Astrocyte (in vitro differentiated cells and primary cell): ENCODE data around the gene GAS6. TPM values are rescaled to one million over a fixed set of nuclear protein-coding genes. Genes with fewer than 3 reads are reported as not detected.

Experiments used
- DNase-seq: peaks from one replicate; pipeline ENCODE4 v3.0.0-alpha.2; 2010; ENCODE audit warnings: low read depth
- FAIRE-seq: peaks from 2 replicates; lab custom pipeline; 2011; peaks lifted over from hg19 to GRCh38; lab: Jason Lieb, UNC
- H2AFZ ChIP-seq: 2 replicates; pipeline ENCODE4 v1.6.0; 2012; ENCODE audit warnings: low read depth, low read length, inconsistent platforms
- H3K27ac ChIP-seq: 2 replicates; pipeline ENCODE4 v1.5.1; 2011; ENCODE audit warnings: low read depth, low read length, inconsistent platforms
- H3K27me3 ChIP-seq: 2 replicates; pipeline ENCODE4 v1.6.0; 2011; ENCODE audit warnings: low read length, inconsistent platforms; ENCODE audit not compliant: insufficient read depth
- H3K36me3 ChIP-seq: 2 replicates; pipeline ENCODE4 v1.5.1; 2011; ENCODE audit warnings: low read length, inconsistent platforms; ENCODE audit not compliant: insufficient read depth
- H3K4me1 ChIP-seq: 2 replicates; pipeline ENCODE4 v1.5.1; 2011; ENCODE audit warnings: low read length, inconsistent platforms; ENCODE audit not compliant: insufficient read depth
- H3K4me2 ChIP-seq: 2 replicates; pipeline ENCODE4 v1.6.0; 2012; ENCODE audit warnings: low read length, inconsistent platforms
- H3K4me3 ChIP-seq: 2 replicates; pipeline ENCODE4 v1.5.1; 2011; ENCODE audit warnings: low read depth, mild to moderate bottlenecking, low read length, inconsistent platforms; ENCODE audit not compliant: insufficient read depth
- H3K79me2 ChIP-seq: 2 replicates; pipeline ENCODE4 v1.6.0; 2012; ENCODE audit warnings: mild to moderate bottlenecking, low read length, inconsistent platforms; ENCODE audit not compliant: insufficient read depth
- H3K9ac ChIP-seq: 2 replicates; pipeline ENCODE4 v1.6.0; 2012; ENCODE audit warnings: mild to moderate bottlenecking, low read length, inconsistent platforms
- H3K9me3 ChIP-seq: 2 replicates; pipeline ENCODE4 v1.5.1; 2012; ENCODE audit warnings: low read depth, mild to moderate bottlenecking, low read length, inconsistent platforms; ENCODE audit not compliant: insufficient read depth
- H4K20me1 ChIP-seq: 2 replicates; pipeline ENCODE4 v1.6.0; 2012; ENCODE audit warnings: low read length, inconsistent platforms; ENCODE audit not compliant: insufficient read depth
- H3K27ac Mint-ChIP-seq: one replicate; pipeline ENCODE4 v1.8.0; 2021; ENCODE audit warnings: mild to moderate bottlenecking, mixed read lengths; ENCODE audit not compliant: unreplicated experiment
- H3K27me3 Mint-ChIP-seq: one replicate; pipeline ENCODE4 v1.8.0; 2021; ENCODE audit warnings: low read depth, mixed read lengths; ENCODE audit not compliant: unreplicated experiment
- H3K36me3 Mint-ChIP-seq: one replicate; pipeline ENCODE4 v1.8.0; 2021; ENCODE audit warnings: low read depth, mixed read lengths; ENCODE audit not compliant: unreplicated experiment
- H3K4me1 Mint-ChIP-seq: one replicate; pipeline ENCODE4 v1.8.0; 2021; ENCODE audit warnings: low read depth, mixed read lengths; ENCODE audit not compliant: unreplicated experiment
- H3K4me3 Mint-ChIP-seq: one replicate; pipeline ENCODE4 v1.8.0; 2021; ENCODE audit warnings: mild to moderate bottlenecking, moderate library complexity, mixed read lengths; ENCODE audit not compliant: unreplicated experiment
- H3K9me3 Mint-ChIP-seq: one replicate; pipeline ENCODE4 v1.8.0; 2021; ENCODE audit warnings: mild to moderate bottlenecking, mixed read lengths; ENCODE audit not compliant: unreplicated experiment
- CTCF ChIP-seq: IDR thresholded peaks from 2 replicates; pipeline ENCODE4 v1.5.1; 2011; ENCODE audit warnings: low read depth, mild to moderate bottlenecking, inconsistent platforms, low read length, moderate library complexity; ENCODE audit not compliant: insufficient read depth
- EZH2 ChIP-seq: IDR thresholded peaks from 2 replicates; pipeline ENCODE4 v1.6.1; 2012; ENCODE audit warnings: mild to moderate bottlenecking, low read length, inconsistent platforms; ENCODE audit not compliant: insufficient read depth
- total RNA-seq: library from RNA; stranded (reverse); gene quantifications from 2 replicates; pipeline ENCODE4 v1.2.1, GENCODE V29; 2021

Gene GAS6
- total RNA-seq, 1 donor from 2014 or later = 287 TPM

GRCh38 chr13:113895436-113895835 lies 31.6 kb upstream of the GAS6 start:
- peak overlapping the region; percentile 85 for H3K27ac Mint-ChIP-seq
- no peaks in the 10 kb centered on the region for H3K27me3 Mint-ChIP-seq
- H3K4me1 ChIP-seq = peaks cover 24% of the 10 kb centered on the region

GRCh38 chr13:113890774-113891480 lies 27.1 kb upstream of the GAS6 start:
- Histone ChIP-seq H3K27me3 (no peaks in the 10 kb centered on the region), H3K9me3 (no peaks in the 10 kb centered on the region), H2AFZ (no peak overlapping the region), H3K36me3 (no peaks in the 10 kb centered on the region), H3K79me2 (no peaks in the 10 kb centered on the region), H3K4me1 (no peaks in the 10 kb centered on the region), H3K9ac (no peak overlapping the region), H3K4me3 (no peak overlapping the region), H3K27ac (no peak overlapping the region), H3K4me2 (no peak overlapping the region), H4K20me1 (no peaks in the 10 kb centered on the region)
- peaks cover 7% of the 10 kb centered on the region for H3K27me3 Mint-ChIP-seq
- TF ChIP-seq CTCF (no peak), EZH2 (no peak)
- peaks cover 3% of the 10 kb centered on the region for H3K9me3 Mint-ChIP-seq
- FAIRE-seq (no peak), DNase-seq (no peak)
- peak overlapping the region; percentile 47 for H3K27ac Mint-ChIP-seq
- H3K4me1 Mint-ChIP-seq = peaks cover 14% of the 10 kb centered on the region
- H3K36me3 Mint-ChIP-seq = peaks cover 7% of the 10 kb centered on the region
- no peak overlapping the region for H3K4me3 Mint-ChIP-seq

More at GRCh38 chr13:113895436-113895835, 31.6 kb upstream of the GAS6 start:
- no peak overlapping the region for H3K4me2 ChIP-seq
- no peak overlapping the region for H3K4me3 Mint-ChIP-seq
- H3K9ac ChIP-seq = no peak overlapping the region
- no peaks in the 10 kb centered on the region for H4K20me1 ChIP-seq
- FAIRE-seq (peak; percentile 37), DNase-seq (no peak)
- H3K9me3 Mint-ChIP-seq = peaks cover 3% of the 10 kb centered on the region
- H3K4me1 Mint-ChIP-seq = peaks cover 30% of the 10 kb centered on the region
- peaks cover 7% of the 10 kb centered on the region for H3K36me3 Mint-ChIP-seq
- no peak overlapping the region for H3K4me3 ChIP-seq
- TF ChIP-seq EZH2 (no peak), CTCF (no peak)
- H3K27me3 ChIP-seq = no peaks in the 10 kb centered on the region
- no peak overlapping the region for H2AFZ ChIP-seq
- no peaks in the 10 kb centered on the region for H3K79me2 ChIP-seq
- H3K27ac ChIP-seq = peak overlapping the region; percentile 93
- H3K36me3 ChIP-seq = no peaks in the 10 kb centered on the region
- H3K9me3 ChIP-seq = no peaks in the 10 kb centered on the region

GRCh38 chr13:113889467-113889866 lies 25.6 kb upstream of the GAS6 start:
- H3K4me1 ChIP-seq = no peaks in the 10 kb centered on the region
- Mint-ChIP-seq H3K4me3 (no peak overlapping the region), H3K9me3 (peaks cover 1% of the 10 kb centered on the region), H3K4me1 (peaks cover 10% of the 10 kb centered on the region), H3K27me3 (peaks cover 13% of the 10 kb centered on the region), H3K36me3 (peaks cover 10% of the 10 kb centered on the region), H3K27ac (no peak overlapping the region)
- H2AFZ ChIP-seq = no peak overlapping the region
- H3K36me3 ChIP-seq = no peaks in the 10 kb centered on the region
- H4K20me1 ChIP-seq = no peaks in the 10 kb centered on the region
- H3K4me2 ChIP-seq = no peak overlapping the region
- FAIRE-seq (peak; percentile 5), DNase-seq (no peak)
- no peaks in the 10 kb centered on the region for H3K9me3 ChIP-seq
- no peak overlapping the region for H3K27ac ChIP-seq
- H3K4me3 ChIP-seq = no peak overlapping the region
- H3K9ac ChIP-seq = no peak overlapping the region
- TF ChIP-seq EZH2 (no peak), CTCF (no peak)
- H3K27me3 ChIP-seq = no peaks in the 10 kb centered on the region
- no peaks in the 10 kb centered on the region for H3K79me2 ChIP-seq
